Measurements from ENCODE around the gene CROCC. TPM values are rescaled to one million over a fixed set of nuclear protein-coding genes. Genes with fewer than 3 reads are reported as not detected.

Gene CROCC
- total and polyA plus RNA-seq, 9 of the 15 experiments (the other 6 are each of a cell fraction or from before 2014, with no cell fraction given) = 0.17 to 15.4 (median 7.6) TPM

DNA sequence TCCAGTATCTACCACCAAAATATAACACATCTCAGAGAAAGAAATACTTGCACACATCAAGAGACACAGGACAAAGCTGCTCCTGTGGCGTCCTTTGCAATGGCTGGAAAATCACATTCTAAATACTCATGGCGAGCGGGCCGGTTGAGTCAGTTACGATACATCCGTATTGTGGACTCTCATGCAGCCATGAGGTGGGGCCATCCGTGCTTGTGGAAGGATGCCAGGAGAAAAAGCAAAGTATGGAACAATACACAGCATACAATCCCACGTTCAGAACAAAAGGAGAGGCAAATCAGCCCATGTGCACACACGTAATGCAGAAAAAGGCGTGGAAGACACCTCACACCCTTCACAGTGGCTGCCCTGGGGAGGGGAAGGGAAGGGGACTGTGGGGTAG, 76.9 kb downstream of the CROCC start:
- H3K4me1 ChIP-seq (replicated peaks in 1 of 2; ENCODE audit: control insufficient read depth in 2 of 2, insufficient read depth in 2 of 2, low read length in 2 of 2) = peaks cover 0 to 22% of the 10 kb centered on the region in 2 experiments; a peak in 1 of 5 replicates
- H3K27ac ChIP-seq (ENCODE audit: extremely low read depth, low read depth, low read length) = no peak overlapping the region
- H4K20me1 ChIP-seq (replicated peaks; ENCODE audit: control insufficient read depth, insufficient read depth, low read length) = no peaks in the 10 kb centered on the region
- no TSS peak for BruUV-seq (replicated peaks)
- no peaks in the 10 kb centered on the region for H3K9me1 ChIP-seq (ENCODE audit: control insufficient read depth, insufficient read depth, low read length)
- H3K27me3 ChIP-seq (ENCODE audit: control insufficient read depth in 2 of 2, insufficient read depth in 2 of 2, low read length in 2 of 2) = no peaks in the 10 kb centered on the region
- FAIRE-seq = no peak
- DNase-seq (ENCODE audit: extremely low read depth in 1 of 4, low spot score in 3 of 4) = no peak
- H2AFZ ChIP-seq (ENCODE audit: low read depth, low read length) = no peak overlapping the region
- no peaks in the 10 kb centered on the region for H3K9me3 ChIP-seq (replicated peaks; ENCODE audit: control insufficient read depth, insufficient read depth, low read depth, low read length)
- WGBS (ENCODE audit: insufficient coverage, low coverage, missing lambda C conversion rate) = 79% methylated on average over 10 of the region's 10 CpGs
- peaks cover 21% of the 10 kb centered on the region; the same call in 1 of the 3 replicates for H3K36me3 ChIP-seq (ENCODE audit: control insufficient read depth, insufficient read depth, low read length)
- CTCF ChIA-PET (ENCODE audit: low intra/inter-chr PET ratio) = no interaction called here
- no peak overlapping the region for H3K4me3 ChIP-seq
- no peak overlapping the region for H3K4me2 ChIP-seq (ENCODE audit: insufficient read depth, low read length)
- in situ Hi-C loops (cut with MboI) = no loop called here
- no peaks in the 10 kb centered on the region for H3K79me2 ChIP-seq (ENCODE audit: control insufficient read depth, insufficient read depth, low read length)
- POLR2A ChIA-PET = no interaction called here
- no peak for ATAC-seq
- H3K9ac ChIP-seq (ENCODE audit: insufficient read depth in 1 of 2, low read depth in 2 of 2, low read length in 2 of 2) = no peak overlapping the region
- intact Hi-C loops (cut with micrococcal nuclease) = no loop called here
- TF ChIP-seq, protein P1, sequence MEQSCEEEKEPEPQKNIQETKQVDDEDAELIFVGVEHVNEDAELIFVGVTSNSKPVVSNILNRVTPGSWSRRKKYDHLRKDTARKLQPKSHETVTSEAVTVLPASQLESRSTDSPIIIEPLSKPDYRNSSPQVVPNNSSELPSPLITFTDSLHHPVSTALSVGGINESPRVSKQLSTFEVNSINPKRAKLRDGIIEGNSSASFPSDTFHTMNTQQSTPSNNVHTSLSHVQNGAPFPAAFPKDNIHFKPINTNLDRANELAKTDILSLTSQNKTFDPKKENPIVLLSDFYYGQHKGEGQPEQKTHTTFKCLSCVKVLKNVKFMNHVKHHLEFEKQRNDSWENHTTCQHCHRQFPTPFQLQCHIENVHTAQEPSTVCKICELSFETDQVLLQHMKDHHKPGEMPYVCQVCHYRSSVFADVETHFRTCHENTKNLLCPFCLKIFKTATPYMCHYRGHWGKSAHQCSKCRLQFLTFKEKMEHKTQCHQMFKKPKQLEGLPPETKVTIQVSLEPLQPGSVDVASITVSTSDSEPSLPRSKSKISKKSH (CRISPR knock-in tag; IDR thresholded peaks at IDR 0.05) = no peak
- TF ChIP-seq ARID3A (IDR thresholded peaks at IDR 0.05; ENCODE audit: borderline replicate concordance, low read depth, low read length) (no peak), ZNF354B (CRISPR knock-in tag; IDR thresholded peaks at IDR 0.05) (no peak), MAFF (IDR thresholded peaks at IDR 0.05; ENCODE audit: low read length) (no peak), ZNF586 (CRISPR knock-in tag; conservative IDR thresholded peaks at IDR 0.05) (no peak), MEF2A (IDR thresholded peaks at IDR 0.05; ENCODE audit: control insufficient read depth, low read depth, low read length) (no peak), MBD1 (CRISPR knock-in tag; IDR thresholded peaks at IDR 0.05) (no peak), NR4A1 (CRISPR knock-in tag; IDR thresholded peaks at IDR 0.05) (no peak), NR4A1 (tag; IDR thresholded peaks at IDR 0.05) (no peak), XRCC5 (IDR thresholded peaks at IDR 0.05; ENCODE audit: low read depth, low read length) (no peak), ZFP1 (CRISPR knock-in tag; IDR thresholded peaks at IDR 0.05) (no peak), KDM4B (IDR thresholded peaks at IDR 0.05; ENCODE audit: borderline replicate concordance in 2 of 2, low read depth in 1 of 2) (no peak), WHSC1 (IDR thresholded peaks at IDR 0.05; ENCODE audit: low read length) (no peak)
- TF ChIP-seq, protein P2, sequence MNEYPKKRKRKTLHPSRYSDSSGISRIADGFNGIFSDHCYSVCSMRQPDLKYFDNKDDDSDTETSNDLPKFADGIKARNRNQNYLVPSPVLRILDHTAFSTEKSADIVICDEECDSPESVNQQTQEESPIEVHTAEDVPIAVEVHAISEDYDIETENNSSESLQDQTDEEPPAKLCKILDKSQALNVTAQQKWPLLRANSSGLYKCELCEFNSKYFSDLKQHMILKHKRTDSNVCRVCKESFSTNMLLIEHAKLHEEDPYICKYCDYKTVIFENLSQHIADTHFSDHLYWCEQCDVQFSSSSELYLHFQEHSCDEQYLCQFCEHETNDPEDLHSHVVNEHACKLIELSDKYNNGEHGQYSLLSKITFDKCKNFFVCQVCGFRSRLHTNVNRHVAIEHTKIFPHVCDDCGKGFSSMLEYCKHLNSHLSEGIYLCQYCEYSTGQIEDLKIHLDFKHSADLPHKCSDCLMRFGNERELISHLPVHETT (CRISPR knock-in tag; conservative IDR thresholded peaks at IDR 0.05 in 1 of 2, IDR thresholded peaks at IDR 0.05 in 1 of 2) = no peak
